GM18861 (cell line): ENCODE results near the gene PALM.
"Not testable (repeated sequence)": the region's sequence is repeated elsewhere in the genome, so short reads cannot be mapped to it uniquely, and the experiment has no call there.

Experiments used
- ATAC-seq: cut with Tn5 transposase; IDR thresholded peaks from one replicate; pipeline ENCODE4 v1.9.1; 2021; ENCODE audit not compliant: unreplicated experiment

Gene PALM

DNA sequence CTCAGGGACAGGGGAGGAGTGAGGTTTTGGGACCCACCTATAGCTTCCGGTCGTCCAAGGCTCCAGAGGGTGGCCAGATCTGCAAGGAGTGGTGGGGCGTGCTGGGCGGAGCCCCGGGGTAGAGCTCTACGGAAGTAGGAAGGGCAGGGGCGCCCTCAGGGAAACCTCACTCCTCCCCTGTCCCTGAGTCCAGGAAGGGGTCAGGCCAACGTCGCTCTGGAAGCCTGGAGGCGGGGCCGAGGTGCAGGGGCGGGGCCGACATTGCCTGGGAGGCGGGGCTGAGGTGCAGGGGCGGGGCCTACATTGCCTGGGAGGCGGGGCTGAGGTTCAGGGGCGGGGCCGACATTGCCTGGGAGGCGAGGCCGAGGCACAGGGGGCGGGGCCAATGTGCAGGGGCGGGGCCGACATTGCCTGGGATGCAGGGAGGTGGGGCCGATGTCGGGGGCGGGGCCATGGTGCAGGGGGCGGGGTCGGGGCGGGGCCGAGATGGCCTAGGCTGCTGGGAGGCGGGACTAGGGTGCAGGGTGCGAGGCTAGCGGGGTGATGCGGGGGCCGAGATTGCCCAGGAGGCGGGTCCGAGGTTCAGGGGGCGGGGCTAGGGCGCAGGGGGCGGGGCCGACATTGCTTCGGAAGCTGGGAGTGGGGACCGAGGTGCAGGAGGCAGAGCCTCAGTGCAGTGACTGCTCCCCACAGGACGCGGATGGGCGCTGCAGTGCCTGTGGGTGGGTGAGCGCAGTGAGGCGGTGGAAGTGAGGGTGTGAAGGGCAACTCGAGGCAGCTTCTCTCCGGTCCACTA lies 4.9 kb upstream of the PALM start:
- ATAC-seq = no peak

GRCh38 chr19:704447-704741 lies 4.3 kb upstream of the PALM start:
- no peak for ATAC-seq

GRCh38 chr19:709196-709964 lies 645 bp downstream of the PALM start:
- ATAC-seq = no peak

- ATAC-seq = no peak
Measured at GRCh38 chr19:709965-710571, 1.3 kb downstream of the PALM start.

DNA sequence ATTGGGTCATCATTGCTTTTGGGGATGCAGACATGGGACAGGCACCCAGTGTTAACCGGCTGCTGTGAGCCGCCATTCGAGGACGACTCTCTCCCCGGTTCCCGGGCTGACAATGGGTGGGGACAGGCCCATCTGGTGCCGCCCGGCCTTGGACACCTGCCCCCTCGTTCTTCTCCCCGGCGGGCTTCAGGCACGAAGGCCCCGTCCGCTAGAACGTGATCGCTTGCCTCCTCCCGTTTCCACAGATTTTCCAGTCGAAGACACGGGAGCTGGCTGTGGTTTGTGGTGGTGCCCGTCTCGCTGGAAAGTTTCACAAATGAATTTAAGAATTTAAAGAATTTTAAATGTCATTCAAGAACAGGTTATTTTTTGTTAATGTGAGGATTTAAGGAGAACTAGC lies 2.0 kb downstream of the PALM start:
- no peak for ATAC-seq

DNA sequence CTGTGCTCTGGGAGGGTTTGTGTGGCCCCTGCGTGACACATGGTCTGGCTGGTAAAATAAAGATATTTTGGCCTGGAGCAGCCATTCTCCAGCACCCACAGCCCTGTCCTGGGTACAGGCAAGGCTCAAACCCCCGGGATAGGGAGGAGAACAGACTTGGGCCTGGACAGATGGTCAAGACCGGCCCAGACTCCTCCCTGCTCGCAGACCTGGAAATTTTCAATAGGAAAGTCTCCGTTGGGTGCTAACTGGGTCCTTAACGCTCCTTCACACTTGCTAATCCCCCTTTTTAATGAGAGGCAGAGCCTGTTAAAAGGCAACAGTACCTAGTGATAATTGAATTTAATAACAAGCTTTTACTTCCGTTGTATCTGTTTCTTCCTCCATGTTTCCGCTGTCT lies 2.5 kb downstream of the PALM start:
- no peak for ATAC-seq

DNA sequence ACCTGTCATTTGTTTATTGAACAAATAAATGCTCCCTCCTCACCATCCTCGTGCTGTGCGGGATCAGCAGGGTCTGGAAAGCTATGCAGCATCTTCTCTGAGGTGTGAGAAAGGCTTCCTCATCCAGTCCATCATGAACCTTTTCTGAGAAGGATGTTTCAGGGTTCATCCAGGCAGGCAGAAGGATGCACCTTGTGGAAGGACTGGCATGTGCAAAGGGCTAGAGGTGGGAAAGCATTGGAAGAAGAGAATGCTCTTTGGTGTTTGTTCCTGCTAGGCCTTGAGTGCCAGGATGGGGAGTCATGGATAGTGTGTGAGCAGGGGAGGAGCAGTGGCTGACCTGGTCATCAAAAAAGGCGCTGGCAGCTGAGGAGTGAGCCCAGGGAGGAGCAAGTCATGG lies 6.6 kb downstream of the PALM start:
- ATAC-seq = no peak

DNA sequence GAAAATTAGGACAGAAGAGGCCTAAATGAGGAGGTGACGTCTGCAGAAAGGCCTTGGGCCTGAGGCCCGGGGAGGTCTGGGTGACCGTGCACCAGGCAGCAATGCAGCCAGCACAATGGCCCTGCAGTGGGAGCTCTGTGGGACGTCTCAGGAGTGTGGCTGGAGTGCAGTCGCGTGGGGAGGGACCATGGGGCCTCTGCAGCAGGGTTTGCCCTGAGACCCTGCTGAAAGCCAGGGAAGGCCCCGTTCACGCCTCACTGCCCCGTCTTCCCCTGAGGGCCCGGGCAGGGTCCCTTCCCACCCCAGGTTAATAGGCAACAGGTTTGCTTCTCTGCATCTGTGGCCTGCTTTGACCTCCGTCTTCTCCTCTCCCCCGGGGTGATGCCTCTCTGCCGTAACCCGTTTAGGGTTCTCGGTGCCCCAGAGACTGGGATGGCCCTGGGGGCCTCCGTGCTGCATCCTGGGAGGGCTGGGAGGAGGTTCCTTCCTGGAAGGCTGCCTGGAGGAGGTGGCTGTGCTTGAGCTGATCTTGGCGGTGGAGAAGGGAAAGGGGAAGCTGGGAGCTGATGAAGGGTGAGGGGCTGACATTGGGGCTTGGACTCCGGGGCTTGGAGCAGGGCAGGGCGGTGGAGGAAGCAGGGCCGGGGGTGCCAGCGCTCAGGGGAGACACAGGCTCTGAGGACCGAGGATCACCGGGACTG lies 9.7 kb downstream of the PALM start:
- ATAC-seq = no peak

GRCh38 chr19:718991-719512 lies 10.3 kb downstream of the PALM start:
- ATAC-seq = no peak

DNA sequence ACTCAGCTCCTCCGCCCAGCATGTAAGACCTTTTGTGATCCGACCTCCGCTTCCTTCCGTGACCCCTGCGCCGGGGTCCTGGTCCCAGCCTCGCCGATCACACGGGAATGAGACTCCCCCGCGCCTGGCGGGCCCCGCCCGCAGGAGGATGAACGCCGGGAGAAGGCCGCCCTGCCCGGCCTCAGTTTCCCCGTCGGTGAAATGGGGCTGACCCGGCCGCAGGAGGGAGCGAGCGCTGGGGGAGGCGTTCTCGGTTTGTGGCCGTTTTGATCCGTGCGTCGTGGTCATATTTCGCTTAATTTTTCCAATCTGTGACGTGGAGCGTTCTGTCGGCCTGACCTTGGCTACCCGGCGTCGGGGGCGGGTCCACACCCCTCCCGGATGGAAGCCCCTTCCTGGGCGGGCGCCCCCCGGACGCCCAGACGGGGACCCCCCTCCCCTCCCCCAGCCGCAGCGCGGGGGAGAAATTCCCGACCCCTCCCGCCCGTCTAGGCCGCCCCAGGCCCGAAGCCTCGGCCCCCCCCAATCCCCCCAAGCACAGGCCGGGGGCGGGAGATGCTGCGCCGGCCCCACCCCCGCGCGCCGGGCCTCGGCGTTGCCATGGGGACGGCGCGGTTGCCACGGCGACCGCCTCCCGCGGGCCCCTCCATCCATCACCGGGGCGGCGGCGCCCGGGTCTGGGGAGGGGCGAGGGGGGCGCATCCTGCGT lies 11.1 kb downstream of the PALM start:
- no peak for ATAC-seq

- ATAC-seq = no peak
Measured at GRCh38 chr19:720345-721160, 11.8 kb downstream of the PALM start.

- no peak for ATAC-seq
Measured at GRCh38 chr19:722553-723101, 13.9 kb downstream of the PALM start.

DNA sequence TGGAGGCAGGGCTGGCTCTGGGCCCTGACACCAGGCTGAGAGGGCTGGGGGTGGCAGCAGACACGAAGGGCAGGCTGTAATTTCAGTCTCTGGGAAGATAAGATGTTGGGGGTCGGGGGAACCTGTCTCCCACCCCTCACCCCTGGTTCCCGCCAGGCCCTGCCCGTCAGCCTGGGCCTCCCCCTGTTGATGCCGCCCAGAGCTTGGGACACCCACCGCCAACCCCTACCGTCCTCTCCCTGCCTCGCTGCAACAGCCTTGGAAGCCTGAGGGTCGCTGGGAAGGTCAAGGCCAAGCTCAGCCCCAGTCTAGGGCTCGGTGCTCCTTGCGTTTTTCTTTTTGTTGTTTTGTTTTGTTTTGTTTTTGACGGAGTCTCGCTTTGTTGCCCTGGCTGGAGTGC lies 14.5 kb downstream of the PALM start:
- no peak for ATAC-seq

DNA sequence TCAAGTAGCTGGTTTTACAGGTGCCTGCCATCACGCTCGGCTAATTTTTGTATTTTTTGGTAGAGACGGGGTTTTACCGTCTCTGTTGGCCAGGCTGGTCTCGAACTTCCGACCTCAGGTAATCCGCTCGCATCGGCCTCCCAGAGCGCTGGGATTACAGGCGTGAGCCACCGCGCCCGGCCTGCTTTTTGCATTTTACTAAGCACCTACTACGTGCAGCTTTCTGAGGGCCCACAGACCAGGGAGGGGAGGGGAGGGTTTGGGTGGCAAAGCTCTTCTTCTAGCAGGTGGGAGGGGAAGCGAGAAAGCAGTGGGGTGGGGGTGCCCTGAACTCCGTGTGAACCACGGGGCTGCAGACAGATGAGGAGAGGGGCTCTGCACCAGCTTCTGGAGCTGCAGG lies 15.0 kb downstream of the PALM start:
- no peak for ATAC-seq

- ATAC-seq = no peak
Measured at GRCh38 chr19:725461-726089, 16.8 kb downstream of the PALM start.

- ATAC-seq = no peak
Measured at GRCh38 chr19:726993-727956, 18.5 kb downstream of the PALM start.

GRCh38 chr19:728011-728410 lies 19.3 kb downstream of the PALM start:
- ATAC-seq = no peak

GRCh38 chr19:729564-729963 lies 20.8 kb downstream of the PALM start:
- ATAC-seq = not testable (repeated sequence)
